Adipose tissue (tissue), 3 donors: ENCODE data around the gene CA5A. TPM values are rescaled to one million over a fixed set of nuclear protein-coding genes. Genes with fewer than 3 reads are reported as not detected.
"Not testable (repeated sequence)": the region's sequence is repeated elsewhere in the genome, so short reads cannot be mapped to it uniquely, and the experiment has no call there.

Experiments used
- H3K27ac ChIP-seq: one replicate; pipeline ENCODE4 v1.5.1; 2013; ENCODE audit warnings: low read depth, low read length
- WGBS, 3 donors: extraction: QIAGEN DNeasy Blood & Tissue Kit; methylation state at CpG; one replicate each; pipeline ENCODE4 v1.1.7; 2013; 5-methylcytosine and 5-hydroxymethylcytosine counted together
- polyA plus RNA-seq, 3 donors: library from polyadenylated mRNA; stranded (reverse); fragments of 200-250 nt; gene quantifications; one replicate each; pipeline ENCODE4 v1.2.3, GENCODE V29; 2013
- donor health status: healthy with polysubstance abuse.
- donor health status: Bipolar disorder and iron deficiency.
- donor health status: healthy.

The CA5A gene
- polyA plus RNA-seq, 3 donors = not detected

DNA sequence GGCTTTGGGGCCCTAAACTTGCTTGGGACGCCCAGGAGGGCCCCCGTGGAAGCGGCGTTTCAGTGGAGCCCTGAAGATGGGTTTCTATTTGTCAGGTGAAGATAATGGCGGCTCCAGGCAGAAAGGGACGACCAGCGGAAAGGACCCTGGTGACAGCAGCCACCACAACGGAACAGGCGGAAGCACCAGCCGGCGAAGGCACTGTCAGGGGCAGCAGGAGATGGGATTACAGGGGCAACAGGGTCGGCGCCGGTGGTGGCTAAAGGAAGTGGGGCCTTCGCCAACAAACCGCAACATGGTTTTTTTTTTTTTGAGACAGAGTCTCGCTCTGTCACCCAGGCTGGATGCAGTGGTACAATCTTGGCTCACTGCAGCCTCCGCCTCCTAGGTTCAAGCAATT is 23.6 kb downstream of the CA5A start:
- H3K27ac ChIP-seq = not testable (repeated sequence)
- whole genome bisulfite sequencing, 3 donors = 73 to 87% (median 74%) methylated on average over 15 to 18 of the region's 18 CpGs

DNA sequence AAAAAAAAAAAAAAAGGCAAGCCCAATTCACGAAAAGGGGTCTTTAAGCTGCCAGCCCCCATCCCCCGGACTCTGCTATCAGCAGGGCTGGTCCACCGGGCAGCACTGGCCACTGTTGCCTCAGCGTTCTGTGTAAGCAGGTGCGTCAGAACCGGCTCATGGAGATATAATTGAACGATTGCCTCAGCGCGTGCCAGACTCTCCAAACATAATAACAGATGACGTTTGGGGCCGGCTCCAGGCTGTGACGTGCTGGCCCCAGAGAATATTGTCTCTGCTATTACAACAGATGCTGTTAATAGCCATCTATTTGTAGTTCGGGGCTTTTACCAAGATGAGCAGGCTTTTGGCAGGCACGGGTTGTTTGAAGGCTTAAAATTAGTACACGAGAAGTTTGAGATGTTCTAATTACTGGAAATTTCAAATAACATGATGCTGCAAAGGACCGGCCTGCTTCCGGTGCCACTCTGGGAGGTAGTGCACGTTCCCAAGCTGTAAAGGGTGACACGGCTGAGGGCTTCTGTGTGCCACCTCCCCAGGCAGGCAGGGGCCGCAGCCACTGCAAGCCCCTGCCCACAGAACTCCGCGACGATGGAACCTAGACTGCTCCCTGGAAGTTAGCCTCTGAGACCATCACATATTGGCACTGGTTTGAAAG is 25.1 kb downstream of the CA5A start:
- H3K27ac ChIP-seq = not testable (repeated sequence)
- 40 to 62% (median 51%) methylated on average over 23 of the region's 23 CpGs for WGBS, 3 donors

DNA sequence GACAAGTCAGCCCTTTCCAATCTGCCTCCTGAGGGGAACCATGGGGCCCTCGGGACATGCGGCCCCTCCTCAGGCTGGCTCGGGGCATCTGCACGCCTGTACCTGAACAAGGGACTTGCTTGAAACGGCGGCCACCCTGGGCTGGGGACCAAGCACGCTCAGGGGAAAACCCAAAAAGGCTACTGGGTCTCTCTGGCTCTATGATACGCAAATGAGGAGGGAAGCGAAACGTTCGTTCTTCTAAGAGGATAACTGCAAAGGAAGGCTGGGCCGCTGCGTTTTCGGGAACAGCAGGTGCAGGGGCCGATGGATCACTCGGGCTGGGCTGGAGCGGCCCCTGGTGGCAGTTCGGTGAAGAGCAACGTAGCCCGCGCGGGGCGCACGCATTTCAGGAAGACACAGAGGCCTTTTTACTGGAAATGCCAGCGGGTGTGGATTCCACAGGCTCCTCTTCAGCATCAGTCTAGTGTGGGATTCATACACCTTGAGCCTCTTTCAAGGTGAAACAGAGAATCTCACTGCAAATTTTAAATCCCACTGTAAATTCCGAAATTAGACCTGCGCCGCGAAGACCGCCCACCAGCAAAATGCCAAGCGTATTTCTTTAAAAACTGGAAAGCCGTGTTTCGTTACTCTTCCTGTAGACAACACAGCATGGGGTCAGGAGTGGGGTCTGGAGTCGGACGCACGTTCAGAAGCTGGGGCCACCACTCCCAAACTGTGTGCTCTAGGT is 27.0 kb downstream of the CA5A start:
- H3K27ac ChIP-seq = not testable (repeated sequence)
- WGBS, 3 donors = 34 to 38% (median 34%) methylated on average over 36 of the region's 36 CpGs

DNA sequence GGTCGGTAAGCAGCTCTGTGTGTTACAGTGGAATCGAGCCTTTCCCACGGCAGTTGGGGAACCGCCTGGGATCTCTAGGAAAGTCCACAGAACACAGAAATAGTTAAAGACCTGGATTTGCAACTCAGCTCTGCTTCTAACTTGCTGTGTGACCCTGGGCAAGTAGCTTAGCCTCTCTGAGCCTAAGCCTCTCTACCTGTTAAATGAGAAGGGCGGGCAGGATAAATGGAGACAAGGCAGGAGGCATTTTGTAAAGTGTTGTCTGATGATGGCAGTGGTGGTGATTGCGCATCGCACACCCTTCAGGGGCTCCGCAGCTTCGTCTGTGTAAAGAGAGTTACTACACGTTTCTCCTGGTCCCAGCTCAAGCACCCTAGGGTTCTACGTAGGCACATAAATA is 28.2 kb downstream of the CA5A start:
- 90 to 95% (median 92%) methylated on average over 11 of the region's 11 CpGs for WGBS, 3 donors
- H3K27ac ChIP-seq = not testable (repeated sequence)

DNA sequence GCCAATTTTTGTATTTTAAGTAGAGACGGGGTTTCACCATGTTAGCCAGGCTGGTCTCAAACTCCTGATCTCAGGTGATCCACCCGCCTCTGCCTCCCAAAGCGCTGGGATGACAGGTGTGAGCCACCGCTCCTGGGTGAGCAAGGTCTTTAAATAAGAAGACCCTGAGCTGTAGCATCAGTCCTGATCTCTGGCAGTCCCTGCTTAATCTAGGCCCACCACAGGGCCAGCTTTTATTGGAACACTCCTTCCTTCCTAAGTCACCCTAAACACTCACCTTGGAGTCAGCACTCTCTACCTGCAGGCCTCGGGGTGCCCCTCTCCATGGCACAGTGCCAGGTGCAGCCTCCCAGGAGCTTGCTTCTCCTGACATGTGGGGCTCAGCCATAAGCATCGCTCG is 30.8 kb downstream of the CA5A start:
- WGBS, 3 donors = 89 to 95% (median 92%) methylated on average over 7 of the region's 7 CpGs
- H3K27ac ChIP-seq = not testable (repeated sequence)

DNA sequence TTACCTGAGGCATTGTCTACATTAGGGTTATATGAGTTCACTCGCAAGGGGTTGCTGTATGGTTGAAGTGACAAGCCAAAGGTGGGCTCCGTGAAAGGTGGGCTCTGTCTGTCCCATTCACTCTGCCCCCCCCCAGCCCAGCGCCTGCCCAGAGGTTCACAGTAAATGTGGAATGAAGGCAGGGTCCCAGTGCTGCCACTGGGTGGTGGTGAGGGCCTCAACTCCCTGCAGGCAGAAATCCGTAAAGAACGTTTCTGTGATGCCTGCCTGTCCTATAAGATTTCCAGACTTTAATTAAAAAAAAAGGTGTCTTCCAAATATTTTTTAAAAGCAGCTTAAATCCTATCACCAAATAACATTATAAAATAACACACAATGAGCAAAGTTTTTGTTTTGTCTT is 31.4 kb downstream of the CA5A start:
- 73 to 81% (median 81%) methylated on average over 3 to 4 of the region's 5 CpGs for WGBS, 3 donors
- H3K27ac ChIP-seq = not testable (repeated sequence)

DNA sequence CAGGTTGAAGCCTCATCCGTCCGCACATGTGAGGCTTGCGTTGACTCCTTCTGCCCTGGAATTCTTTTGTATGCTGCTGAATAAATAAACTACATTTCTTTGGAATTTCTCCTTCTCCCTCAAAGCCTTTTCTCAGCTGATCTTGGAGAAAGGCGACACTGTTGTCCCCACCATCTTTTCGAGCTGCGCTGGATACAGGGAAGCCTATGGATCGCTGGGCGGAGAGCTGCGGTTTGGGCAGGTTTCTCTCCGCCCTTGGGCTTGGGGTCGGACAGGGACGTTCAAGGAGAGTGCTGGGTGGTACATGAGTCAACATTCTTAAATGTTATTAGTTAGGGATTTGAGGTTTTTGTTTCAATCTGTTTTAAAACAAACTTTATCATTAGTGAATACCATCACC is 35.8 kb downstream of the CA5A start:
- 64 to 87% (median 86%) methylated on average over 12 of the region's 12 CpGs for WGBS, 3 donors

DNA sequence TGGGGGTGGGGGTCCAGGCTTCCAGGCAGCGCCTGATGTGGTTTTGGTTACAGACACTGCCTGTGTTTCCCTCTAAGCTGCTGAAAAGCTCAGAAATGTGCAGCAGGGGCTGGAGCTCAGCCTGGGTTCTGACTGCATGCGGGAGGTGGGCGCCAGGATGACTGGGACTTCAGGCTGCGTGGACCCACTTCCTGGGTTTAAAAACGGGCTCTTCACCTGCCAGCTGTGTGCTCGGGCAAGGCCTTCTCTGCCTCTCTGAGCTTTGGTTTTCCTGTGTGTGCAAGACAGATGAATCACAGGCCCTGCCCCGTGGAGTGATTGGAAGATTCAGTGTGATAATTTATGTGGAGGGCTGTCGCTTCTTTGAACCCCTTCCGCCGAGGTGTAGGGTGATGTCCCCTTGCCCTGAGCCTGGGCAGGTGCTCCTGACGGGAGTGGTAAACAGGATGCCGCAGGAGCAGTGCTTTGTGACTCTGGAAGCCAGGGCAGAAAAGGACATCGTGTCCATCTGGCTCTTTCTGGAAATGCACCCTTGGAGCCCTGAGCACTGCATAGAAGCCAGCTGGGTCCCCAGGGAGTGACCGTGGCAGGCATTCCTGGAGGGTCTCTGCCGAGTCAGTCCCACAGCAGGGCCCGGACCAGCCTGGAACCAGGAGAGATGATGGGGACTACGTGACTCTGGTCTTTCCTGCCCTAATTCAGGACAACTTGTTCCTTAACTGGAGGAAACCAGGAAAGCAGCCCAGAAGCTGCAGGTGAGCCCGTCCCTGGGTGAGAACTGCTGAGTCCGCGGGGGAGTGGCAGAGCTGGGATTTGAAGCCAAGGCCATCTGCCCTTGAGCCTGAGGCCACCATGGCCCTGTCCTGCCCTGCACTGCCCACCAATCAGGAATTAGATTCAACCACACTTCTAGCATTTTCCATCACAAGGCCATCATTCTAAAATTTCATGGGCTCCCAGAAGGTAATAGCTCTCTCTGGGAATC is 38.5 kb downstream of the CA5A start:
- WGBS, 3 donors = 58 to 72% (median 64%) methylated on average over 20 of the region's 20 CpGs
- no peak overlapping the region for H3K27ac ChIP-seq

More for the DNA sequence above, 35.8 kb downstream of the CA5A start:
- H3K27ac ChIP-seq = not testable (repeated sequence)

DNA sequence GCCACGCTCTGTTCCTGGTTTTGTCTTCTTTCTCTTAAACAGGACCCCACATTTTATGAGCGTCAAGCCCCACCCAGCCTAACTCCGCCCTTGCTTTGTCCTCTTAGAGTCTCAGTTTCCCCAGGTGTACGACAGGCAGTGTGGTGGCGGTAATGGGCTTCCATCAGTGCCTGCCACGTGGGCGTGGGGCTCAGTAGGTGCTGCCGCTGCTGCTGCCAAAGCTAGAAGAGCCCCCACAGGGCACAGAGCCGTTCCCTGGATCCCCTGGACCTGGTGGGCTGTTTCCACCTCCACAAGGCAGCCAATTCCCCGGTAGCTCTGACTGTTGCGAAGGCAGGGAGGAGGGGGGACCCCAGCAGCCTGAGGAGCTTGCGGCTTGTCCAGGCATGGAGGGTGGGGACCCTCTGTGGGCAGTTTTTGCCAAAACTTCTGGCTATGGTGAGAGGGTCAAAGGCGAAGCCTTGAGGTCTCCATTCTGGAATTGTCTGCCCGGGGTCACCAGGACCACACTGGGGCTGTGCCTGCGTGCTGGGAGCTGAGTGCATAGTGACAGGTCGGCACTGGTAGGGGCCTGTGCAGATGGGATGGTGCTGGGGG is 39.3 kb downstream of the CA5A start:
- WGBS, 3 donors = 81 to 82% (median 82%) methylated on average over 16 of the region's 16 CpGs

DNA sequence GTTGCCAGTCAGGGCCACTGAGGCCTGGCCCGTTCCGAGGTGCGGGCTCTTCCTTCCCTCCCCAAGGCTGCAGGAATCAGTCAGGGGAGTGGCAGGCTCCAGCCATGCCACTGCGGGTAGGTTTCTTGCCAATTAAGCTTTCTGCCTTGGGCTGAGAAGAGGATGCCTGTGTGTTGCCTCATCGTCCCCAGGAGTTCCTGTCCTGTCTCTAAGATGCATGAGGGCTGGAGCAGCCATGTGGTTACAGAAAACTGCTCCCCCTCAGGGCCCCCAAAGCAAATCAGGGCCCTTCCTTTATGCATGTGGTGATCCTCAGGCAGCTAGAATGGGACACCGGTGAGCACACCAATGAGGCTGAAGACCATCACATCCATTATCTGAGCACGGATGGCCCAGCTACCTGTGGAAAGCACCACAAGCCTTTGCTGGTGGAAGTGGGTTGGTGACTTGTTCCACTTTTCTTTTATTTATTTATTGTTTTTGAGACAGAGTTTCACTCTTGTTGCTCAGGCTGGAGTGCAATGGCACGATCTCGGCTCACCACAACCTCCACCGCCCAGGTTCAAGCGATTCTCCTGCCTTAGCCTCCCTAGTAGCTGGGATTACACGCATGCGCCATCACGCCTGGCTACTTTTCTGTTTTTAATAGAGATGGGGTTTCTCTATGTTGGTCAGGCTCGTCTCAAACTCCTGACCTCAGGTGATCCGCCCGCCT is 40.0 kb downstream of the CA5A start:
- not testable (repeated sequence) for H3K27ac ChIP-seq
- 70 to 90% (median 77%) methylated on average over 15 to 17 of the region's 17 CpGs for WGBS, 3 donors

More for the DNA sequence above, 39.3 kb downstream of the CA5A start:
- H3K27ac ChIP-seq = not testable (repeated sequence)

DNA sequence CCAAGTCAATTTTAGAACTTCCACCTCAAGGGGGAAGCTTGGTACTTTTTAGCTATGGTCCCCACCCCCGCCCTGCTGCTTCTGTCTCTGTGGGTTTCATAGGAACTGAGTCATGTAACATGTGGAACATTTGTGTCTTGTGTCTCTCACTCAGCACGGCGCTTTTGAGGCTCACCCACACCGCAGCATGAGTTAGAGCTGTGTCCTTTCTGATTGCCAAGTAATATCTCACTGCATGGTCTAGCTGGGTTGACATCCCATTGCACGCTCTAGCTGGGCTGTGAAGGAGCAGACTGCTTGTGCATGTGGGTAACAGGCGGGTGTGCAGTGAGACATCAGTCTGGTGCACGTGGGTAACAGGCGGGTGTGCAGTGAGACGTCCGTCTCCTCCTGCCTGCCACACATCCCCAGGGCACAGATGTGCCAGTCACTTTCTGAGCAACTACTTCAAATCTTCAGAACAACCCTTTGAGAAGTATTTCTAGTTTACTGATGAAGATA is 40.6 kb downstream of the CA5A start:
- WGBS, 3 donors = 37 to 82% (median 58%) methylated on average over 10 of the region's 10 CpGs
- H3K27ac ChIP-seq = no peak overlapping the region

DNA sequence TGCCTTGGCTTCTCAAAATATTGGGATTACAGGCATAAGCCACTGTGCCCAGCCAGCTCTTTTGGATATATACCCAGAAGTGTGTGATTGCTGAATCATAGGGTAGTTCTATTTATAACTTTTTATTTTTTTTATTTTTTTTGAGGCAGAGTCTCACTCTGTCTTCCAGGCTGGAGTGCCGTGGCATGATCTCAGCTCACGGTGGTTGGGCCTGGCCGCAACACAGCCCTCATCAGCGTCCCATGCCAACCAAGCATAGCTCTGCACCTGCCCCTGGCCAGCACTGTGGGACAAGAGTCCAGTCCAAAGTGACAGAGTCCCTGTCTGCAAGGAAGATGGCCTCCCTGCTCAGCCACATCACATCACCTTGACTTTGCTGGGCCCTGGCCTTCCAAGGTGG is 42.3 kb downstream of the CA5A start:
- H3K27ac ChIP-seq = not testable (repeated sequence)
- WGBS, 3 donors = 52 to 78% (median 60%) methylated on average over 4 of the region's 4 CpGs

DNA sequence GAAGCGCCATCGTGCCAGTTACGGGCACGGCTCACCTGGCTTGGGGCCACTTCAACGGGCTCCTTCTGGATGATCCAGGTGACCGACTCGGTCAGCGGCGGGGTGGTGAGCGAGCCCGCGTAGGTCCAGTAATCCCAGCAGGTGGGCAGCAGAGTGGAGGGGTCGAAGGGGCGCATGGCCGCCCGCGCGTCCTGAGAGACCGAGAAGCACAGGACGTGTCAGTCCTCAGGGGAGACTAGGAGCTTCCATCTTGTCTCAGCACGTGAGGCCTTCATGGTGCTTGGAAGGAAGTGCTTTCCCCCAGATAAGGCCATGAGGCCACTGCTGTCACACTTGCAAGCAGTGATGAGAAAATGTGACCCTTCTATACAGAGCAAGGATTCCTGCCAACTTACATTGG is 44.6 kb downstream of the CA5A start:
- H3K27ac ChIP-seq = no peak overlapping the region
- WGBS, 3 donors = 88 to 94% (median 91%) methylated on average over 21 of the region's 21 CpGs

DNA sequence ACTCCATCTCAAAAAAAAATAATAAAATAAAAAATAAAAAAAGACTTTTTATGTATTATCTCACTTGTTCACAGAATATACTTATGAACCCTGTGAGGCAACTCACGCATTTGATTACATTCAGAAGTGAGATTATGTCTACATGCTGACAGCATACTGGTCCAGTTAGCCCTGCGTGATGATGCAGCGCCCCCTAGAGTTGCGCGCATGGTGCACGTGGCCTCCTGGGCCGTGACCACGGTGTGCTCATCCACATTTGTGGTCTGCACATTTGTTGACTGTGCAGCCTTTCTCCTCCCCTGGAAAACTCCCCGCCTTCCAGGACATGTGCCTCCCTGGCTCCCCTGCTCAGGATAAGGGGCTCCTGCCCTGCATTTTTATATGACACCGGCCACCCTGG is 46.6 kb downstream of the CA5A start:
- WGBS, 3 donors = 89 to 90% (median 90%) methylated on average over 9 to 10 of the region's 10 CpGs

DNA sequence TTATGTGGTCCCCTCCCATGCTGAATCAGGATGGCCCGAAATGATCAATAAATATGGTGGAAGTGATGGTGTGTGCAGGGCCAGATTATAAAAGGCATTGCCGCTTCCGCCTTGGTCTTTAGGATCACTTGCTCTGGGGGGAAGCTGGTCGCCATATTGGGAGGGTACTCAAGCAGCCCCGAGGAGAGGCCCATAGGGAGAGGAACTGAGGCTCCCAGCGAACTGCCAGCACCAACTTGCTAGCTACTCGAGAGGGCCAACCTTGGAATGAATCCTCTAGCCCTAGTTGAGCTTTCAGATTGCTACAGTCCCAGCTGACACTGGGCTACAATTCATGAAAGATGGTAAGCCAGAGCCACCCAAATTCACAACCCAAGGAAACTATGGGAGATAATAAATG is 48.0 kb downstream of the CA5A start:
- H3K27ac ChIP-seq = not testable (repeated sequence)
- 89 to 95% (median 90%) methylated on average over 7 of the region's 7 CpGs for WGBS, 3 donors

More for the DNA sequence above, 46.6 kb downstream of the CA5A start:
- H3K27ac ChIP-seq = not testable (repeated sequence)

DNA sequence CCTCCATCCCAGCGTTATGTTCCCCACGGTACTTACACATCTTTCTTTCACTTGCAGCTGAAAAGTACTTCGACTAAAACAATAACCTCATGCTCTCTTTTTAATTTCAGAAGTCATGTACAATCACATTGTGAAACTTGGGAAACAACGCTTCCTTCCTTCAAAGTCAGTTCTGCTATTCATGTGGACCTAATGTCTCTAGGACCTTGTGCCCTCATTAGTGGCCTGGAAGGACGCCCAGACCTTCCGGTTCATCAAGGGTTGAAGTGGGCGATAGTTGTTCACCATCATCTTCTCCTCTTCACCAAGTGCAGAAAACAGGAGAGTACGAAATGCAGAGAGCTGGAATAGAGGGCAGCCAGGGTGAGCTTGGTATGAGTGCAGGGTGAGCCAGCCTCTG is 48.4 kb downstream of the CA5A start:
- not testable (repeated sequence) for H3K27ac ChIP-seq
- WGBS, 3 donors = 40 to 83% (median 50%) methylated on average over 8 of the region's 8 CpGs

DNA sequence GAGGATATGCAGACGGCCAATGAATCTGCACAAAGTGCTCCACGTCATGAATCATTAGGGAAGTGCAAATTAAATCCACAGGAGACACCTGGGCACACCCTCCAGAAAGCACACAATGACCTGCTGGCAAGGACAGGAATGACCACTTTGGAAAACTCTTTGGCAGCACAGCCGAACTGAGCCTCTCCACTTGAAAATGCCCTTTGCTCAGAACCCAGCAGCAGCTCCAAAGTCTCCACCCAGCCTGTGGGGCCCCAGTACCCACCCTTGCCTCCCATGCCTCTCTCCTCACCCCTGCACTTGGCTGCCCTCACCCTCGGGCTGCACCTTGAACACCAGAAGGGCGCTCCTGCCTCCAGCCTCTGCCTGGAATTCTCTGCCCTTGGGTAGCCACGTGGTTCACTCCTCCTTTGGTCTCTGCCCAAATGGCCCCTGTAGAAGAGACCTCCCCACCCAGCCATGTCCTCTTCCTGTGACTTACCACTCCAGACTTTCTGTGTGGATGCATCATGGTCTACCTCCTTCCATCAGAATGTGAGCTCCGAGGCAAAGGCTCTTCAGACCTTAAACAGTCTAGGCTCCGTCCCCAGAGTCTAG is 50.9 kb downstream of the CA5A start:
- H3K27ac ChIP-seq = not testable (repeated sequence)
- 41 to 67% (median 67%) methylated on average over 6 to 8 of the region's 8 CpGs for WGBS, 3 donors
